NCI-H748 treated with DMSO at 0.1 percent for 48 hours (cell line): Measurements from ENCODE around the gene PAFAH1B1.
"Not testable (repeated sequence)": the region's sequence is repeated elsewhere in the genome, so short reads cannot be mapped to it uniquely, and the experiment has no call there.

Source experiments
- DNase-seq: peaks from one replicate; lab custom pipeline; 2025; lab: John Stamatoyannopoulos, UW

Gene PAFAH1B1

DNA sequence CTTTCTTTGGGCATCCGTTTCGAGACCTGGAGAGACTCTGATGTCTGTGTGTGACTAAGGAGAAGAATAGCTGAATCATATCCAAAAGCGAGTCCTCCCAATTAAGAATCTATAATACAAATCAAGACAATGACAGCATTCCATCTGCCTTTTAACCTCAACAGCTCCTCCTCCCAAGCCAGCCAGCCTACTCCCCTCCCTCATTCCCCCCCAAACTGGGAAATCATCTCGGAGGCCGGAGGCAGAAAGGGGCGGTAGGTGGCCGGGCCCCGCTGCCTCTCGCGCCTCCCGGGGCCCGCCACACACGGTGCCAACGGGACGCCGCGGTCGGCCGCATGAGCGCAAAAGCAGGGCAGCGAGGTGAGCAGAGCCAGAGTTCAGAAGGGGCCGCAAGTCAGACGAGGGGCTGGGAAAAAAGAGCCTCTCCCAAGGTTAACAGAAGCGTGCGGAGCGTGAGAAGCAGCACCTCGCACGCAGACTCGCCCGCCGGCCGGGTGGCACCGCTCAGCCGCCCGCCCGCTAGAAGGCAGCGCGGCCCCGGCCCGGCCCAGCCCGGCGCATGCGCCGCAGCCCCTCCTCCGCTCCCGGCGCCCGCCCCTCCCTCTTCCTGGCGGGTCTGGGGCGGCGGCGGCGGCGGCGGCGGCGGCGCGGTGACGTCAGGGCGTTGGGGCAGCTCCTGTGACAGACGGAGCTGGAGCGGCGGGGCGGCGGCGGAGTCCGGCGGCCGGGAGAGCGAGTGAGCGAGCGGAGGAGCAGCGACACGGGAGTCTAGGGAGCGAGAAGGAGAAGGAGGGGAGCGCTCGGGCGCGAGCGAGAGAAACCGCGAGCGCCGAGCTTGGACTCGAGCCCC, at the start of gene PAFAH1B1:
PAFAH1B1 (plus strand) TSS at position 684 of the 850 bp plus-strand sequence. CDS start 44,635 bp downstream, outside the sequence.
- DNase-seq = peak; percentile 86

GRCh38 chr17:2545393-2545792, 48.1 kb upstream of the PAFAH1B1 start:
- DNase-seq = no peak

GRCh38 chr17:2547176-2547575, 46.3 kb upstream of the PAFAH1B1 start:
- no peak for DNase-seq

GRCh38 chr17:2548026-2548425, 45.4 kb upstream of the PAFAH1B1 start:
- DNase-seq = not testable (repeated sequence)

GRCh38 chr17:2549392-2550211, 43.9 kb upstream of the PAFAH1B1 start:
- DNase-seq = no peak

DNA sequence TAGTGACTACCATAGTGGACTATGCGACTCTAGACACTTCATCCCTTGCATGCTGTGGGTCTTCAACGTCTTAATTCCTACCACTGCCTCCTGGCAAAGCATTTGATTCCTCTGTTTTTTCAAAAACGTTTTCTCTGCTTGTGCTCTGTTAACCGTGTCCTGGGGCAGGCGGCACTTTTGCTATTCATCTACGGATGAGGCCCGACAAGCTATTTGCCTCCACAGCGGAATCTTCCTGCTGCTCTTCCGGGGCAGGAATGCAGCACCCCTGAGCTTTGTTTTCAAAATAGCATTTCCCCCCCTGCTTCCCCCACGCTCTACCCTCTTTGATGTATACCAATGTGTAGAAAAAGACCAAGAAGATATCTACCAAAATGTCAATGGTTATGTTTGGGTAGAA, 42.0 kb upstream of the PAFAH1B1 start:
- DNase-seq = no peak

GRCh38 chr17:2551928-2552327, 41.5 kb upstream of the PAFAH1B1 start:
- no peak for DNase-seq

GRCh38 chr17:2560658-2561057, 32.8 kb upstream of the PAFAH1B1 start:
- no peak for DNase-seq

GRCh38 chr17:2562162-2562858, 31.1 kb upstream of the PAFAH1B1 start:
- no peak for DNase-seq

DNA sequence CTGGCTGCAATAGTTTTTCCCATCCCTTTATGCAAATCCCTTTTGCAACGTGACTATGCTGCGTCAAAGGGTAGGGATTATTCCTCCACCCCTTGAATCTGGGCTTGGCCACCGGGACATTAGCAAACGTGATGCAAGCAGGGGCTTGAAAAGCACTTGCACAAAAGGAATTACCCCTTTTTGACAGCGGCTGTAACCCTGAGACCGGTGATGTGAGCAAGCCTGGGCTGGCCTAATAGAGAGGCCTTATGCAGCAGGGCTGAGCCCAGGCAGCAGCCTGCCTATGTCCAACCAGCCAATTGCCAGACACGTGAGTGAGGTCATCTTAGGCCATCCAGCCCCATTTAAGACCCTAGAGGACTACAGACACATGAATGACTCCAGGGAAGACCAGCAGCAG, 30.4 kb upstream of the PAFAH1B1 start:
- DNase-seq = no peak

DNA sequence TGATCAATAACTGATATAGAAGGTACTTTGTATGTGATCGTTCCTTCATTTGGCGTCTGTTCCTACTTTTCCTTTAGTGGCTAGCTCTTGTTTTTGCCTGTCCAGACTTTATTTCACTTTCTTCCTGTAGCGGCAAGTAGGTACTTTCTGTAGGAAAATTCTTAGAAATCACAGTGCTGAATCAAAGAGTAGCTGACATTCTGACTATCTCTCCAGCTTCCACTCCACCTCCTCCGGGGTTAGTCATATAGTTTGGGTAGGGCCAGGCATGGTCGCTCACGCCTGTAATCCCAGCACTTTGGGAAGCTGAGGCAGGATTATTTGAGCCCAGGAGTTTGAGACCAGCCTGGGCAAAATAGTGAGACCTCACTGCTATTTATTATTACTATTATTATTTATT, 29.9 kb upstream of the PAFAH1B1 start:
- DNase-seq = no peak

DNA sequence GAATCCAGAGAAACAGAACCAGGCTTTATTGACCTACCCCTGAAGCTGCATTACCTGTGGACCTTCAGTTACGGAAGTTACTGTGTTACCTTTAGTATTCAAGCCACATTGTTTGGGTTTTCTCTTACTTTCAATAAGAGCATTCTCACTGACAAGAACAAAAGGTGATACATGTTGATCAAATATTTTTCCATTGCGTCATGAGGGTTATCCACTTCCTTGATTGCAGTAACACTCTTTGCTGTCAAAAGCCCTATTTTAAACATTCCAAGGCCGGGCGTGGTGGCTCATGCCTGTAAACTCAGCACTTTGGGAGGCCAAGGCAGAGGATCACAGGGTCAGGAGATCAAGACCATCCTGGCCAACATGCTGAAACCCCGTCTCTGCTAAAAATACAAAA, 28.6 kb upstream of the PAFAH1B1 start:
- no peak for DNase-seq

- no peak for DNase-seq
Observed at GRCh38 chr17:2566056-2566455, 27.4 kb upstream of the PAFAH1B1 start.

GRCh38 chr17:2571523-2572303, 21.7 kb upstream of the PAFAH1B1 start:
- DNase-seq = no peak

GRCh38 chr17:2572304-2572609, 21.2 kb upstream of the PAFAH1B1 start:
- DNase-seq = not testable (repeated sequence)

GRCh38 chr17:2580151-2580550, 13.3 kb upstream of the PAFAH1B1 start:
- DNase-seq = no peak

DNA sequence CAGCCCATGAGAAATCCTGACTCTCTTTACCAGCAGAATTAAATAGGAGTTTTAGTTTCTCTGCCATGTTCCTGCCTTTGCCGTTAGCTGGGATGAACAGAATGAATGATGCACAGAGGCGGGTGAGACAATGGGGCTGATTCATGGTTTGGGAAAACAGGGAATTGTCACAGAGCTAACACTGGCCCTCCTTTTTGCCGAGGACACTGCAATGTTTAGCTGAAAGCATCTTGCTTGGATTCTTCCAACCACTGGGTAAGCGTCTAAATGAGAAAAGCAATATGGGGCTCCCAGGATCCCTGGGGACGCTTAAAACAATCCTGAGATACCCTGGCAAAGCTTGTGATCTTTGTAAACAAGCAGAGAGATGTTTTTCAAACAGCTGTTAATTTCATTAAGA, 12.8 kb upstream of the PAFAH1B1 start:
- DNase-seq = no peak

- DNase-seq = no peak
Observed at GRCh38 chr17:2582493-2582892, 11.0 kb upstream of the PAFAH1B1 start.

GRCh38 chr17:2591040-2591640, 2.3 kb upstream of the PAFAH1B1 start:
- DNase-seq = no peak

DNA sequence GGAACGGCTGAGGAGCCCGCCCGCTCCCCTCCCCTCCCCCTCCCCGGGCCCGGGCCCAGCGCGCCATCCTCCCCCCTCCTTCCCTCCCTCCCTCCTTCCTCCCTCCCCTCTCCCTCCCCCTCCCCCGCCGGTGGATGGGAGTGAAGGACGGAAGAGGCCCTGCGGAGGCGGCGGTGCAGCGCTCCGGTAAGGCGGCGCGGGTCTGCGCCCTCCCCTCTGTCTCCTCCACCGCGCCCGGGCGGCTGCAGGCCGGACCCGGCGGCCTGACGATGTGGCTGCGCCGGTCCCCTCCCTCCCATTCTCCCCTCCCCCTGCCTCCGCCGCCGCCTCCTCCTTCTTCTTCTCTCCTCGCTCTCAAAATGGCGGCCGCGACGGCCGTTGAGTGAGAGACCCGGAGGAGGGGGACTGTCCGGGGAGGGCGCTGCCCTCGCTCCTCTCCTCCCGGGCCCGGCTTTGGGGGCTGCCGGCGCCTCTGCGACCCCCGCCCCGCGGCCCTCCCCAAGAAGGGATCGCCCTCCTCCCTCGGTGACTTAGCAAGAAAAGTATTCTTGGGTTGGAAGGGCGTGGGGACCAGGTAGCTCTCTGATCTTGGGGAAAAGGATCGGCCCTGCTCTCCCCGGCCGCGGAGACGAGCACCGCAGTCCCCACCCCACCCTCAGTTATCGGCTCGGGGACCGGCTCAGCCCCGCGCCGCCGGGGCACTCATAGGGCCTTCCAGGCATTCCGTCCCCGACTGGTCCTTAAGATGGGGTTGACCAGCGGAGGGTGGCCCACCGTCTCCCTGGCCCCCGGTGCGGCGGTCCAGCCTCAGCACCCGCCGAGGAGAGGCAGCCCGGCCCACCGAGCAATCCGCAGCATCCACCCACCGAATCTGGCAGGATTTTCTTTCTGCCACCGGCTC, 617 bp downstream of the PAFAH1B1 start:
- peak; percentile 50 for DNase-seq
